Measurements from ENCODE around the gene NBPF6.
"Not testable (repeated sequence)": the region's sequence is repeated elsewhere in the genome, so short reads cannot be mapped to it uniquely, and the experiment has no call there.

NBPF6 gene

GRCh38 chr1:108450043-108450442 is at the start of gene NBPF6:
NBPF6 (plus strand) TSS chr1:108450343; CDS start chr1:108450602, 259 bp downstream.
- not testable (repeated sequence) for DNase-seq

GRCh38 chr1:108411098-108411833 is 38.9 kb upstream of the NBPF6 start:
- DNase-seq = not testable (repeated sequence)

GRCh38 chr1:108420129-108420528 is 30.0 kb upstream of the NBPF6 start:
- DNase-seq = not testable (repeated sequence)

- DNase-seq = not testable (repeated sequence)
Observed at GRCh38 chr1:108421061-108421916, 28.9 kb upstream of the NBPF6 start.

GRCh38 chr1:108426877-108427276 is 23.3 kb upstream of the NBPF6 start:
- not testable (repeated sequence) for DNase-seq

- DNase-seq = not testable (repeated sequence)
Observed at GRCh38 chr1:108432002-108432401, 18.1 kb upstream of the NBPF6 start.

- not testable (repeated sequence) for DNase-seq
Observed at GRCh38 chr1:108433404-108433803, 16.7 kb upstream of the NBPF6 start.

GRCh38 chr1:108438536-108438935 is 11.6 kb upstream of the NBPF6 start:
- not testable (repeated sequence) for DNase-seq

- not testable (repeated sequence) for DNase-seq
Observed at GRCh38 chr1:108454521-108454920, 4.4 kb downstream of the NBPF6 start.

- not testable (repeated sequence) for DNase-seq
Observed at GRCh38 chr1:108458661-108459060, 8.5 kb downstream of the NBPF6 start.

GRCh38 chr1:108461758-108462157 is 11.6 kb downstream of the NBPF6 start:
- DNase-seq = not testable (repeated sequence)

GRCh38 chr1:108463962-108464361 is 13.8 kb downstream of the NBPF6 start:
- DNase-seq = not testable (repeated sequence)

- not testable (repeated sequence) for DNase-seq
Observed at GRCh38 chr1:108466166-108466565, 16.0 kb downstream of the NBPF6 start.

GRCh38 chr1:108467155-108467554 is 17.0 kb downstream of the NBPF6 start:
- not testable (repeated sequence) for DNase-seq

- not testable (repeated sequence) for DNase-seq
Observed at GRCh38 chr1:108470750-108471149, 20.6 kb downstream of the NBPF6 start.

GRCh38 chr1:108474516-108474915 is 24.4 kb downstream of the NBPF6 start:
- not testable (repeated sequence) for DNase-seq

- DNase-seq = no peak
Observed at GRCh38 chr1:108478429-108479015, 28.4 kb downstream of the NBPF6 start.

- DNase-seq = no peak
Observed at GRCh38 chr1:108482708-108483107, 32.6 kb downstream of the NBPF6 start.

- DNase-seq = not testable (repeated sequence)
Observed at GRCh38 chr1:108485990-108486389, 35.8 kb downstream of the NBPF6 start.

GRCh38 chr1:108486707-108487106 is 36.6 kb downstream of the NBPF6 start:
- DNase-seq = not testable (repeated sequence)

GRCh38 chr1:108495008-108495407 is 44.9 kb downstream of the NBPF6 start:
- not testable (repeated sequence) for DNase-seq

GRCh38 chr1:108496856-108497255 is 46.7 kb downstream of the NBPF6 start:
- not testable (repeated sequence) for DNase-seq

- DNase-seq = no peak
Observed at GRCh38 chr1:108502138-108502537, 52.0 kb downstream of the NBPF6 start.

Measured in activated CD4-positive, alpha-beta T cell treated with anti-CD3 and anti-CD28 coated beads, Interleukin-2, amount 50 U/mL, for 4 hours (primary cell).